ENCODE results near the gene ZNF318. TPM values are rescaled to one million over a fixed set of nuclear protein-coding genes. Genes with fewer than 3 reads are reported as not detected.
A peak's percentile ranks its signal among the peaks of the same experiment; 100 is the strongest.

Gene ZNF318
- total and polyA plus RNA-seq, 10 of the 15 experiments (the other 5 are each of a cell fraction or from before 2014, with no cell fraction given), result 3.4 to 79.8 (median 13.7) TPM

DNA sequence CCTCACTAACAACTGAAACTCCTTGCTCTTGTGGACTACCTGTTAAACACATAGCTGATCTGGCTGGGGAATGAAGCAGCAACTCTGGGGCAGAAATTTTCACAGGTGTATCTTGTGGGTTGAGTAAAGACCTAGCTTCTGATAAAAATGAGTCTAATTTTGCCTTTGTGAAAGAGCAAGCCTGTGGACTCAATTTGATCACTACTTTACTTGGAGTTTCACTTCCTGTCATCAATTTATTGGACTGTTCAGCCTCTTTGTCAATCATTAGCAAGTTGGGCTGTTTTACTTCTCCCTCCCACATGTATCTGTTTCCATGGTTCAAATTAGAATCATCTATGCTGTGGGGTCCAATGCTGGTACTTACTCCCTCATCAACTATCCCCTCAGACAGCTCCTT is 31.2 kb downstream of the ZNF318 start (continued):
- TF ChIP-seq RFX5 (IDR thresholded peaks at IDR 0.05; ENCODE audit: low read depth, low read length) (no peak), IKZF2 (IDR thresholded peaks at IDR 0.05) (peak in 1 of 2 experiments; percentile 50; a peak in 2 of 4 replicates), KDM1A (IDR thresholded peaks at IDR 0.05; ENCODE audit: borderline replicate concordance) (no peak), POLR2AphosphoS5 (IDR thresholded peaks at IDR 0.05; ENCODE audit: low read length) (0 out of 2 replicates have a peak, but pooled peaks have one; percentile 45), MEF2B (IDR thresholded peaks at IDR 0.05; ENCODE audit: partially characterized antibody, poor library complexity, severe bottlenecking) (peak; percentile 11), FOS (IDR thresholded peaks at IDR 0.05; ENCODE audit: borderline replicate concordance, extremely low read depth, insufficient read length) (no peak), BACH1 (IDR thresholded peaks at IDR 0.05; ENCODE audit: borderline replicate concordance) (no peak), ZBED1 (IDR thresholded peaks at IDR 0.05; ENCODE audit: borderline replicate concordance) (no peak), EP300 (IDR thresholded peaks at IDR 0.05; ENCODE audit: borderline replicate concordance in 1 of 2, control insufficient read depth in 1 of 2, low read depth in 2 of 2, low read length in 2 of 2) (peak in 1 of 2 experiments; percentile 70; a peak in 1 of 4 replicates), ATF7 (IDR thresholded peaks at IDR 0.05; ENCODE audit: low read depth) (peak; percentile 62), FOXM1 (IDR thresholded peaks at IDR 0.05; ENCODE audit: low read depth, low read length) (no peak), EED (IDR thresholded peaks at IDR 0.05; ENCODE audit: low read depth) (no peak), DPF2 (IDR thresholded peaks at IDR 0.05) (peak; percentile 76)
- TF ChIP-seq, protein P1, sequence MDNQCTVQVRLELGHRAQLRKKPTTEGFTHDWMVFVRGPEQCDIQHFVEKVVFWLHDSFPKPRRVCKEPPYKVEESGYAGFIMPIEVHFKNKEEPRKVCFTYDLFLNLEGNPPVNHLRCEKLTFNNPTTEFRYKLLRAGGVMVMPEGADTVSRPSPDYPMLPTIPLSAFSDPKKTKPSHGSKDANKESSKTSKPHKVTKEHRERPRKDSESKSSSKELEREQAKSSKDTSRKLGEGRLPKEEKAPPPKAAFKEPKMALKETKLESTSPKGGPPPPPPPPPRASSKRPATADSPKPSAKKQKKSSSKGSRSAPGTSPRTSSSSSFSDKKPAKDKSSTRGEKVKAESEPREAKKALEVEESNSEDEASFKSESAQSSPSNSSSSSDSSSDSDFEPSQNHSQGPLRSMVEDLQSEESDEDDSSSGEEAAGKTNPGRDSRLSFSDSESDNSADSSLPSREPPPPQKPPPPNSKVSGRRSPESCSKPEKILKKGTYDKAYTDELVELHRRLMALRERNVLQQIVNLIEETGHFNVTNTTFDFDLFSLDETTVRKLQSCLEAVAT (IDR thresholded peaks at IDR 0.05), result no peak
- TF ChIP-seq, protein P2, sequence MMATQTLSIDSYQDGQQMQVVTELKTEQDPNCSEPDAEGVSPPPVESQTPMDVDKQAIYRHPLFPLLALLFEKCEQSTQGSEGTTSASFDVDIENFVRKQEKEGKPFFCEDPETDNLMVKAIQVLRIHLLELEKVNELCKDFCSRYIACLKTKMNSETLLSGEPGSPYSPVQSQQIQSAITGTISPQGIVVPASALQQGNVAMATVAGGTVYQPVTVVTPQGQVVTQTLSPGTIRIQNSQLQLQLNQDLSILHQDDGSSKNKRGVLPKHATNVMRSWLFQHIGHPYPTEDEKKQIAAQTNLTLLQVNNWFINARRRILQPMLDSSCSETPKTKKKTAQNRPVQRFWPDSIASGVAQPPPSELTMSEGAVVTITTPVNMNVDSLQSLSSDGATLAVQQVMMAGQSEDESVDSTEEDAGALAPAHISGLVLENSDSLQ (IDR thresholded peaks at IDR 0.05), result peak; percentile 87
- TF ChIP-seq, protein P3, sequence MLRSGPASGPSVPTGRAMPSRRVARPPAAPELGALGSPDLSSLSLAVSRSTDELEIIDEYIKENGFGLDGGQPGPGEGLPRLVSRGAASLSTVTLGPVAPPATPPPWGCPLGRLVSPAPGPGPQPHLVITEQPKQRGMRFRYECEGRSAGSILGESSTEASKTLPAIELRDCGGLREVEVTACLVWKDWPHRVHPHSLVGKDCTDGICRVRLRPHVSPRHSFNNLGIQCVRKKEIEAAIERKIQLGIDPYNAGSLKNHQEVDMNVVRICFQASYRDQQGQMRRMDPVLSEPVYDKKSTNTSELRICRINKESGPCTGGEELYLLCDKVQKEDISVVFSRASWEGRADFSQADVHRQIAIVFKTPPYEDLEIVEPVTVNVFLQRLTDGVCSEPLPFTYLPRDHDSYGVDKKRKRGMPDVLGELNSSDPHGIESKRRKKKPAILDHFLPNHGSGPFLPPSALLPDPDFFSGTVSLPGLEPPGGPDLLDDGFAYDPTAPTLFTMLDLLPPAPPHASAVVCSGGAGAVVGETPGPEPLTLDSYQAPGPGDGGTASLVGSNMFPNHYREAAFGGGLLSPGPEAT (IDR thresholded peaks at IDR 0.05; ENCODE audit: low read depth), result peak; percentile 35; the same call in 1 of the 2 replicates
- TF ChIP-seq, protein P4, sequence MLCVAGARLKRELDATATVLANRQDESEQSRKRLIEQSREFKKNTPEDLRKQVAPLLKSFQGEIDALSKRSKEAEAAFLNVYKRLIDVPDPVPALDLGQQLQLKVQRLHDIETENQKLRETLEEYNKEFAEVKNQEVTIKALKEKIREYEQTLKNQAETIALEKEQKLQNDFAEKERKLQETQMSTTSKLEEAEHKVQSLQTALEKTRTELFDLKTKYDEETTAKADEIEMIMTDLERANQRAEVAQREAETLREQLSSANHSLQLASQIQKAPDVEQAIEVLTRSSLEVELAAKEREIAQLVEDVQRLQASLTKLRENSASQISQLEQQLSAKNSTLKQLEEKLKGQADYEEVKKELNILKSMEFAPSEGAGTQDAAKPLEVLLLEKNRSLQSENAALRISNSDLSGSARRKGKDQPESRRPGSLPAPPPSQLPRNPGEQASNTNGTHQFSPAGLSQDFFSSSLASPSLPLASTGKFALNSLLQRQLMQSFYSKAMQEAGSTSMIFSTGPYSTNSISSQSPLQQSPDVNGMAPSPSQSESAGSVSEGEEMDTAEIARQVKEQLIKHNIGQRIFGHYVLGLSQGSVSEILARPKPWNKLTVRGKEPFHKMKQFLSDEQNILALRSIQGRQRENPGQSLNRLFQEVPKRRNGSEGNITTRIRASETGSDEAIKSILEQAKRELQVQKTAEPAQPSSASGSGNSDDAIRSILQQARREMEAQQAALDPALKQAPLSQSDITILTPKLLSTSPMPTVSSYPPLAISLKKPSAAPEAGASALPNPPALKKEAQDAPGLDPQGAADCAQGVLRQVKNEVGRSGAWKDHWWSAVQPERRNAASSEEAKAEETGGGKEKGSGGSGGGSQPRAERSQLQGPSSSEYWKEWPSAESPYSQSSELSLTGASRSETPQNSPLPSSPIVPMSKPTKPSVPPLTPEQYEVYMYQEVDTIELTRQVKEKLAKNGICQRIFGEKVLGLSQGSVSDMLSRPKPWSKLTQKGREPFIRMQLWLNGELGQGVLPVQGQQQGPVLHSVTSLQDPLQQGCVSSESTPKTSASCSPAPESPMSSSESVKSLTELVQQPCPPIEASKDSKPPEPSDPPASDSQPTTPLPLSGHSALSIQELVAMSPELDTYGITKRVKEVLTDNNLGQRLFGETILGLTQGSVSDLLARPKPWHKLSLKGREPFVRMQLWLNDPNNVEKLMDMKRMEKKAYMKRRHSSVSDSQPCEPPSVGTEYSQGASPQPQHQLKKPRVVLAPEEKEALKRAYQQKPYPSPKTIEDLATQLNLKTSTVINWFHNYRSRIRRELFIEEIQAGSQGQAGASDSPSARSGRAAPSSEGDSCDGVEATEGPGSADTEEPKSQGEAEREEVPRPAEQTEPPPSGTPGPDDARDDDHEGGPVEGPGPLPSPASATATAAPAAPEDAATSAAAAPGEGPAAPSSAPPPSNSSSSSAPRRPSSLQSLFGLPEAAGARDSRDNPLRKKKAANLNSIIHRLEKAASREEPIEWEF (IDR thresholded peaks at IDR 0.05; ENCODE audit: insufficient replicate concordance, low read depth, low read length), result peak; percentile 90
- TF ChIP-seq, protein P5, sequence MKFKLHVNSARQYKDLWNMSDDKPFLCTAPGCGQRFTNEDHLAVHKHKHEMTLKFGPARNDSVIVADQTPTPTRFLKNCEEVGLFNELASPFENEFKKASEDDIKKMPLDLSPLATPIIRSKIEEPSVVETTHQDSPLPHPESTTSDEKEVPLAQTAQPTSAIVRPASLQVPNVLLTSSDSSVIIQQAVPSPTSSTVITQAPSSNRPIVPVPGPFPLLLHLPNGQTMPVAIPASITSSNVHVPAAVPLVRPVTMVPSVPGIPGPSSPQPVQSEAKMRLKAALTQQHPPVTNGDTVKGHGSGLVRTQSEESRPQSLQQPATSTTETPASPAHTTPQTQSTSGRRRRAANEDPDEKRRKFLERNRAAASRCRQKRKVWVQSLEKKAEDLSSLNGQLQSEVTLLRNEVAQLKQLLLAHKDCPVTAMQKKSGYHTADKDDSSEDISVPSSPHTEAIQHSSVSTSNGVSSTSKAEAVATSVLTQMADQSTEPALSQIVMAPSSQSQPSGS (IDR thresholded peaks at IDR 0.05; ENCODE audit: low read length), result no peak
- TF ChIP-seq, protein P6, sequence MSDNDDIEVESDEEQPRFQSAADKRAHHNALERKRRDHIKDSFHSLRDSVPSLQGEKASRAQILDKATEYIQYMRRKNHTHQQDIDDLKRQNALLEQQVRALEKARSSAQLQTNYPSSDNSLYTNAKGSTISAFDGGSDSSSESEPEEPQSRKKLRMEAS (IDR thresholded peaks at IDR 0.05; ENCODE audit: low read depth, low read length), result no peak
